ENCODE measurements around the gene MLLT6. TPM values are rescaled to one million over a fixed set of nuclear protein-coding genes. Genes with fewer than 3 reads are reported as not detected.
A peak's percentile ranks its signal among the peaks of the same experiment; 100 is the strongest.

The MLLT6 gene
- polyA plus RNA-seq, 3 donors, result 0.72 to 55.4 (median 0.82) TPM

- H4K20me1 ChIP-seq (ENCODE audit: insufficient read depth, low read length), result peaks cover 13% of the 10 kb centered on the region
- TF ChIP-seq CTCF (IDR thresholded peaks at IDR 0.05), result no peak
- H2AFZ ChIP-seq (ENCODE audit: insufficient read depth, low read depth, low read length, poor library complexity, severe bottlenecking), result peak overlapping the region; percentile 83
- H3K27me3 ChIP-seq (ENCODE audit: control insufficient read depth in 2 of 2, insufficient read depth in 2 of 2, low read length in 2 of 2), result peaks cover 0 to 6% of the 10 kb centered on the region in 2 donors
- peak overlapping the region; percentile 93 for H3K9ac ChIP-seq (ENCODE audit: insufficient read depth, low read length, poor library complexity, severe bottlenecking)
- peak overlapping the region; percentile 93 to 100 (median 96) for H3K27ac Mint-ChIP-seq
- peaks cover 0 to 6% of the 10 kb centered on the region in 2 donors for H3K36me3 ChIP-seq (replicated peaks in 1 of 2; ENCODE audit: control insufficient read depth in 1 of 2, insufficient read depth in 2 of 2, low read length in 2 of 2)
- DNase-seq, result peak in 2 of 3 donors; percentile 47 to 58
- peak overlapping the region; percentile 99 to 100 for H3K27ac ChIP-seq (ENCODE audit: low read depth in 1 of 2, low read length in 2 of 2)
- peaks cover 8% of the 10 kb centered on the region for H3K79me2 ChIP-seq (ENCODE audit: insufficient read depth, low read length)
- H3K9me3 Mint-ChIP-seq, result peaks cover 0 to 5% (median 0%) of the 10 kb centered on the region in 7 donors
- peaks cover 8 to 13% of the 10 kb centered on the region in 2 donors for H3K36me3 Mint-ChIP-seq
- intact Hi-C loops (cut with micrococcal nuclease), result loop anchor here (5.0 to 10.0 kb wide), 2 partner anchors 99 to 162 kb away; no protein-coding TSS in a partner anchor
- no peaks in the 10 kb centered on the region for H3K9me3 ChIP-seq (replicated peaks in 1 of 2; ENCODE audit: control insufficient read depth in 1 of 2, insufficient read depth in 1 of 2, low read length in 2 of 2)
- H3K4me3 ChIP-seq (replicated peaks in 1 of 3; ENCODE audit: low read depth in 2 of 3, low read length in 3 of 3), result peak overlapping the region; percentile 86 to 93 (median 90)
- peaks cover 65 to 67% of the 10 kb centered on the region in 2 donors for H3K4me1 ChIP-seq (ENCODE audit: control insufficient read depth in 1 of 2, insufficient read depth in 2 of 2, low read length in 2 of 2)
- under 1% methylated on average over 51 of the region's 55 CpGs for WGBS (ENCODE audit: insufficient coverage)
- H3K4me3 Mint-ChIP-seq, result peak overlapping the region; percentile 94 to 98
- H3K27me3 Mint-ChIP-seq (ENCODE audit: low read depth in 3 of 3), result peaks cover 15 to 25% (median 18%) of the 10 kb centered on the region in 3 donors
- H3K4me2 ChIP-seq (replicated peaks; ENCODE audit: extremely low read depth, low read length, poor library complexity, severe bottlenecking), result peak overlapping the region; percentile 93
- H3K4me1 Mint-ChIP-seq, result peaks cover 65% of the 10 kb centered on the region
Measured at GRCh38 chr17:38702916-38703741, 1.9 kb upstream of the MLLT6 start.

- Histone ChIP-seq H3K4me1 (ENCODE audit: control insufficient read depth in 1 of 2, insufficient read depth in 2 of 2, low read length in 2 of 2) (peaks cover 64 to 66% of the 10 kb centered on the region in 2 donors), H3K36me3 (replicated peaks in 1 of 2; ENCODE audit: control insufficient read depth in 1 of 2, insufficient read depth in 2 of 2, low read length in 2 of 2) (peaks cover under 1 to 9% of the 10 kb centered on the region in 2 donors), H3K27ac (ENCODE audit: low read depth in 1 of 2, low read length in 2 of 2) (peak overlapping the region; percentile 99 to 100), H3K4me2 (replicated peaks; ENCODE audit: extremely low read depth, low read length, poor library complexity, severe bottlenecking) (peak overlapping the region; percentile 93), H3K9ac (ENCODE audit: insufficient read depth, low read length, poor library complexity, severe bottlenecking) (peak overlapping the region; percentile 93), H4K20me1 (ENCODE audit: insufficient read depth, low read length) (peaks cover 13% of the 10 kb centered on the region), H3K4me3 (replicated peaks in 1 of 3; ENCODE audit: low read depth in 2 of 3, low read length in 3 of 3) (peak overlapping the region; percentile 86 to 93 (median 90)), H3K79me2 (ENCODE audit: insufficient read depth, low read length) (peaks cover 8% of the 10 kb centered on the region), H2AFZ (ENCODE audit: insufficient read depth, low read depth, low read length, poor library complexity, severe bottlenecking) (peak overlapping the region; percentile 83), H3K9me3 (replicated peaks in 1 of 2; ENCODE audit: control insufficient read depth in 1 of 2, insufficient read depth in 1 of 2, low read length in 2 of 2) (no peaks in the 10 kb centered on the region), H3K27me3 (ENCODE audit: control insufficient read depth in 2 of 2, insufficient read depth in 2 of 2, low read length in 2 of 2) (peaks cover 0 to 6% of the 10 kb centered on the region in 2 donors)
- intact Hi-C loops (cut with micrococcal nuclease), result loop anchor here (5.0 to 10.0 kb wide), 2 partner anchors 98 to 161 kb away; no protein-coding TSS in a partner anchor
- DNase-seq, result peak; percentile 41 to 76 (median 53)
- H3K4me3 Mint-ChIP-seq, result peak overlapping the region; percentile 94 to 98
- TF ChIP-seq CTCF (IDR thresholded peaks at IDR 0.05), result no peak
- peaks cover 64% of the 10 kb centered on the region for H3K4me1 Mint-ChIP-seq
- peaks cover 10 to 16% of the 10 kb centered on the region in 2 donors for H3K36me3 Mint-ChIP-seq
- WGBS (ENCODE audit: insufficient coverage), result under 1% methylated on average over 34 of the region's 50 CpGs
- peaks cover 0 to 5% (median 0%) of the 10 kb centered on the region in 7 donors for H3K9me3 Mint-ChIP-seq
- H3K27me3 Mint-ChIP-seq (ENCODE audit: low read depth in 3 of 3), result peaks cover 13 to 25% (median 18%) of the 10 kb centered on the region in 3 donors
- peak overlapping the region; percentile 91 to 100 (median 95) for H3K27ac Mint-ChIP-seq
Measured at GRCh38 chr17:38703742-38704605, 1.1 kb upstream of the MLLT6 start.
